ENCODE results near the gene ARPC1A.

DNA sequence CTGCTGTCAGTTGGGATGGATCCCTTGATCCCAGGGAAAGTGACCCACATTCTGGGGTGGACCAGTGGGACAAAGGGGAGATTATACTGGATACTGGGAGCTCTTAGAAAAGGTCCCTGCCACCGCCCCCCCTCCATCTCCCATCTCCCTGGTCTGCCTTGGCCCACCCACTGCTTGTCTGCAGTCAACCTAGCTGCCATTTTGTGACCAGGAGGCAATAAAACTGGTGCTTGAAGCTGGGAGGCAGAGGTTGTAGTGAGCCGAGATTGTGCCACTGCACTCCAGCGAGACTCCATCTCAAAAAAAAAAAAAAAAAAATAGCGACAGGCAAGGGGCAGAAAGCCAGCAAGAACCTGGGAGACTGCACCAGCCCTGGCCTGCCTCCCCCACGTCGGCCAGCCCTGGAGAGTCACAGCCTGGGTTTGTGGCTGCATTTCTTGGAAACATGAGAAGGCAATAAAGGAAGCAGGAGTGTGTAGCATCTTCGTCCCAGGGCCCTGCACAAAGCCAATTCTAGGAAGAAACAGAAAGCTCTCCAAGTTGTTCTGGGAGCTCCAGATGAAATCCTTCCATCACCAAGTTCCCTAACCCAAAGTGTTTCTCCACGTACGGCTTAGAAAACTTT lies 44.2 kb downstream of the ARPC1A start:
- TF ChIP-seq CTCF (IDR thresholded peaks at IDR 0.05) (no peak), POLR2A (IDR thresholded peaks at IDR 0.05) (no peak)
